ENCODE measurements around the gene TIGIT.

The TIGIT gene

GRCh38 chr3:114356066-114356465 lies 62.2 kb downstream of the TIGIT start:
- DNase-seq, result no peak

- no peak for DNase-seq
Observed at GRCh38 chr3:114356525-114356924, 62.7 kb downstream of the TIGIT start.

All from activated T-cell treated with anti-CD3 and anti-CD28 coated beads, Interleukin-2, amount 50 U/mL, for 48 hours (primary cell).